ENCODE data around the gene SERINC4. TPM values are rescaled to one million over a fixed set of nuclear protein-coding genes. Genes with fewer than 3 reads are reported as not detected.
"Not testable (repeated sequence)": the region's sequence is repeated elsewhere in the genome, so short reads cannot be mapped to it uniquely, and the experiment has no call there.

The SERINC4 gene
- polyA plus RNA-seq, 6 donors from 2014 or later = 0.52 to 3.0 (median 2.0) TPM

DNA sequence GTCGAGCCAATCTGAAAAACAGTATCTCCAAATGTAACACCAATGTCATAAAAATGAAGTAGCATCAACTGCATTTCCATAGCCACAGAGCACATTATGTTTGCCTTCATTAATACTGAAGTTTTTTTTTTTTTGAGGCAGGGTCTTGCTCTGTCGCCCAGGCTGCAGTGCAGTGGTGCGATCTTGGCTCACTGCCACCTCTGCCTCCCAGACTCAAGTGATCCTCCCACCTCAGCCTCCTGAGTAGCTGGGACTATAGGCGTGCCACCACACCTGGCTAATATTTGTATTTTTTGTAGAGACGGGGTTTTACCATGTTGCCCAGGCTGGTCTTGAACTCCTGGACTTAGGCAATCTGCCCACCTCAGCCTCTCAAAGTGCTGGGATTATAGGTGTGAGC is 15.0 kb upstream of the SERINC4 start:
- peak overlapping the region in 1 of 6 donors; percentile 1 for H3K27ac Mint-ChIP-seq
- H3K4me1 Mint-ChIP-seq = peaks cover 8 to 15% (median 9%) of the 10 kb centered on the region in 3 donors
- H3K9me3 Mint-ChIP-seq; H3K27me3 Mint-ChIP-seq; ATAC-seq (ENCODE audit: low read depth in 2 of 2); DNase-seq; H3K4me3 Mint-ChIP-seq: not testable (repeated sequence)
- peaks cover 17 to 26% of the 10 kb centered on the region in 2 donors for H3K36me3 Mint-ChIP-seq

DNA sequence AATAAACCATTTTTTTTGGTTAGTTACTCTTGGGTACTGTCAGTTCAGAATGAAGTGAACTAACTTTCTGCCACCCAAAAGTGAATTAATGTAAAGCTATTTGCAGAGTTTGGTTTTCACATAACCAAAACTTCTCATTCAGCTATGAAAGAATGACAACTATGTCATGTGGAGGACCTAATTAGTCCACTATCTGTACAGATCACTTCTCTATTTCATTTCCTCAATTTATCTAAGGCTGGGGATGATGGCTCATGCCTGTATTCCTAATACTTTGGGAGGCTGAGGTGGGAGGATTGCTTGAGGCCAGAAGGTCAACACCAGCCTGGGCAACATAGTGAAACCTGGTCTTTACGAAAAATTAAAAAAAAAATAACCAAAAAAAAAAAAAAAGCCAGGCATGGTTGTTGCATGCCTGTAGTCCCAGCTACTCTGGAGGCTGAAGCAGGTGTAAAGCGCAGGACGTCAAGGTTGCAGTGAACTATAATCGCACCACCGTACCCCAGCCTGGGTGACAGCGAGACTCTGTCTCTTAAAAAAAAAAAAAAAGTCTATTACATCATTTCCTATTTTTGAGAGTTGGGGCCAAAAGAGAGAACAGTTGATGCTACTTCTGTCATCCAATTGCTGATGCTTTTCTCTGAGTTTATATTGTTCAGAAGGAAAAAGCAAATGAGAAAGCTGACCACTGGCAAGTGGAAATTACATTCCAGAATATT is 9.1 kb upstream of the SERINC4 start:
- Mint-ChIP-seq H3K4me1 (peaks cover 10 to 33% (median 16%) of the 10 kb centered on the region in 3 donors), H3K27me3 (no peaks in the 10 kb centered on the region), H3K27ac (peak overlapping the region; percentile 93 to 99 (median 98)), H3K36me3 (peaks cover 21 to 25% of the 10 kb centered on the region in 2 donors), H3K4me3 (peak overlapping the region; percentile 23 to 82 (median 54)), H3K9me3 (no peaks in the 10 kb centered on the region)
- ATAC-seq (ENCODE audit: low read depth in 2 of 2) (peak; percentile 91 to 92), DNase-seq (peak; percentile 76)

DNA sequence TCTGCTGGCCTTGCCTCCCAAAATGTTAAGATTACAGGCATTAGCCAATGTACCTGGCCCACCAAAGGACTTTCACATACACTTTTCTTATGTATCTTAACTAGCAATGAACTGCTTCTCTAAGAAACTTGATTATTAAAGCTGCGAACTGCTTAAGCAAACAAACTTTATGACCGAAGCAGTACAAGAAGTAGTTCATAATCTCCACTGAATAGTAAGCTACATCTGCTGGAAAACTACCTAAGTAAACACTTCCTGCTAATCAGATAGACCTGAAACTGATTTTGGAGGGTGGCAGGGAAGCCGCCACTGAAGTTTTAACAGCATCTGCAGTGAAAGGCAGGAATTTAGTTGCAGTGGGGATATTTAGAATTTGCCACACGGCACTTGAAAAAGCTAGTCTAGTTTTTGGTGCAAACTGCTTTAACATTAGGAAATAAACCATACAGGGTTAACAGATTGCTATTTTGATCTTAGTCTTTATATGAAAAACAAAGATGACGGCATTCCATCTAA is 8.5 kb upstream of the SERINC4 start:
- Mint-ChIP-seq H3K27ac (peak overlapping the region; percentile 18 to 99 (median 98)), H3K27me3 (no peaks in the 10 kb centered on the region), H3K9me3 (no peaks in the 10 kb centered on the region), H3K4me1 (peaks cover 10 to 33% (median 16%) of the 10 kb centered on the region in 3 donors), H3K36me3 (peaks cover 22 to 25% of the 10 kb centered on the region in 2 donors), H3K4me3 (peak overlapping the region in 7 of 8 donors; percentile 23 to 82 (median 57))
- DNase-seq (no peak), ATAC-seq (ENCODE audit: low read depth in 2 of 2) (no peak)

DNA sequence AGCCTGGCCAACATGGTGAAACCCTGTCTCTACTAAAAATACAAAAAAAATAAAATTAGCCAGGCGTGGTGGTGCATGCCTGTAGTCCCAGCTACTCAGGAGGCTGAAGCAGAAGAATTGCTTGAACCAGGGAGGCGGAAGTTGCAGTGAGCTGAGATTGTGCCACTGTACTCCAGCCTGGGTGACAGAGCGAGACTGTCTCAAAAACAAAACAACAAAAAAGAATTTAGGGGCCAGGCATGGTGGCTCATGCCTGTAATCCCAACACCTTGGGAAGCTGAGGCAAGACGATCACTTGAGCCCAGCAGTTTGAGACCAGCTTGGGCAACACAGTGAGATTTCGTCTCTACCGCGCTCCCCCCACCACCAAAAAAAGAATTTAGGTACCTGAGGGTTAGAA is 2.7 kb upstream of the SERINC4 start:
- peak overlapping the region in 1 of 6 donors; percentile 19 for H3K27ac Mint-ChIP-seq
- H3K4me3 Mint-ChIP-seq = peak overlapping the region in 1 of 8 donors; percentile 38
- H3K27me3 Mint-ChIP-seq; DNase-seq; H3K9me3 Mint-ChIP-seq; ATAC-seq (ENCODE audit: low read depth in 2 of 2): not testable (repeated sequence)
- H3K4me1 Mint-ChIP-seq = peaks cover 35 to 48% (median 37%) of the 10 kb centered on the region in 3 donors
- peaks cover 21 to 35% of the 10 kb centered on the region in 2 donors for H3K36me3 Mint-ChIP-seq

DNA sequence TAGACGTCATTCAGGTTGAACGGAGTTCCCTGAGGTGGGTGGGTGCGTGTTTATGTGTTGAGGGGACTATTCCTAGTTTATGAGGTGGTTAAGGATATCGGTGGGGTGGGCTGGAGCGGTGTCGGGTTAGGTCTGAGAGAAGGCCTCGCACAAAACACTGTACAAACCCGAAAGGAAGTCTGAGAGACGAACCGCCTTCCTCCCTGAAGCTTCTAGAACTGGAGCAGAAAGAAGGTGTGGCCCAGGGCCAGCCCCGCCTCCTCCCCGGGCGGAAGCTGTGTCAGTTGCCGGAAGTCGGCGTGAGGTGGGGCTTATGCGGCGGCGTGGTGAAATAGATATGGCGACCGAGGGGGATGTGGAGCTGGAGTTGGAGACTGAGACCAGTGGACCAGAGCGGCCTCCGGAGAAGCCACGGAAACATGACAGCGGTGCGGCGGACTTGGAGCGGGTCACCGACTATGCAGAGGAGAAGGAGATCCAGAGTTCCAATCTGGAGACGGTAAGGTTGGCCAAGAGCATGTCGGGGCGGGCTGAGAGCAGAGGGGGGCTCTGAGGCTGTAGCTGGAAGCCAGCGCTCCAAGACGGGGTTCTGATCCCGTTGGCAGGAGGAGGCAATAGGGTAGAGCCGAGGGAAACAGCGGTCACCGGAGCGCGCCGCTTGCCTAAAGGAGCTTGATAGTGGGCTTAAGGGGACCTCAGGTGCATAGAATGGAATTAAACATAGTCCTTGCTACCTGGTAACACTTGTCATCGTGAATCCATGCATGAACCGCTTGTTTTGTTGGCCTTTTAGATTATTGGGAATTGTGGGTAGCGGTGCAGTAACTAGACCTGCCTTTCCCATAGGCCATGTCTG is 494 bp upstream of the SERINC4 start, which contains the start of gene HYPK:
Gene HYPK, plus strand, starts transcription at position 314 of the 856 bp plus-strand sequence. Its CDS starts 24 bp downstream, at position 338.
- Mint-ChIP-seq H3K27ac (peak within 1 kb of the TSS; percentile 93 to 100 (median 100)), H3K36me3 (peaks cover 14 to 37% of the 10 kb centered on the region in 2 donors), H3K9me3 (no peaks in the 10 kb centered on the region), H3K4me3 (peak within 1 kb of the TSS; percentile 95 to 100 (median 100)), H3K27me3 (no peaks in the 10 kb centered on the region), H3K4me1 (peaks cover 38 to 52% (median 51%) of the 10 kb centered on the region in 3 donors)
- ATAC-seq (ENCODE audit: low read depth in 2 of 2) (peak; percentile 100), DNase-seq (peak; percentile 89)

DNA sequence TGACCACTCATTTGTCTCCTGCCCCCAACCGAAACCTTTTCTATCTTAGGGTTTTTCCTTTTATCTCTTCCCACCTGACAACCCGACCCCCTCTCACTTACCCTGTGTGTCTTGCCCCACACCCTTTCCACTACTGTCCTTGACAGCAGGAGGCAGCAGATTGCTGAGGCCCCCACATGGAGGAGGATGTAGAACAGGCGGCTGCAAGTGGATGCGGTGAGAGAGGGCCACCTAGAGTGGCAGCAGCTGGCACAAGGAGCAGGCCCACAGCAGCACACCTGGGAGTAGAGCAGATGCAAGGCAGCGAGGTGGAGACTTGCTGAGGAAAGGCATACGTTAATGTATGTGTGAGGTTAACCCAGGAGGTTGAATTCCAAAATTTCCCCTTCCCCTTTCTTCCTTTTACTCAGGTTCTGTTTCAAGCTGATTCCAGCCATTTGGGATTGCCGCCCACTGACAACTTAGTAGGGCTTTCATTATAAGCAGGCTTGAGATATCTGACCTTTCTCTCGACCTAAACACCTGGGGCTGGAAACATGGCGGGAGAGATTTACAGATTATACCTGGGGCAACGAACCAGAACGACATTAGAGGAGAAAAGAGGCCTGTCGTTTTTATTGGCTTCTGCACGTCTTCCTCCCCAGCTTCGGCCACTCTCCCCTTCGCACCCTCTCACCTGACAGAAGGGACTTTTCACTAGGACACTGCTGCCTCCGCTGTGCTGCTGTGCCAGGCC is 643 bp downstream of the SERINC4 start:
- peak overlapping the region in 5 of 6 donors; percentile 9 to 93 (median 79) for H3K27ac Mint-ChIP-seq
- H3K36me3 Mint-ChIP-seq = peaks cover 13 to 41% of the 10 kb centered on the region in 2 donors
- no peak for ATAC-seq (ENCODE audit: low read depth in 2 of 2)

DNA sequence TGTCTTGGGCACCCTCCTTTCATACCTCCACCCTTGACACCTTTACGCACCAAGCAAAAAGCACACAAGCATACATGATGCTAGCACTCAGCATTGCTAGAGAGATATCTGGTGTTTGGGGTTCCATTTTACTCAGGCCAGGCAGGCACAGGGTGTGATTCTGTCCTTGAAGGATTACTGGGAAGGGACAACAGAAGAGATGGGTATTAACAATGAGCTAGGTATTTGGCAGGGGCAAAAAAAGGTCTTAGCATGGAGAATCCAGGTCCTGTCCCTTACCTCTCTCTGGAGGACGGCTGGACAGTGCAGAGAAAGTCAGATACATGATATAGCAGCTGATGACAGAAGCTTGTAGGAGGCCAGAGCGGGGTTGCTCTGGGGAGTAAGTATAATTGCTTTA is 3.5 kb downstream of the SERINC4 start:
- Mint-ChIP-seq H3K4me1 (peaks cover 66 to 87% (median 84%) of the 10 kb centered on the region in 3 donors), H3K27me3 (no peaks in the 10 kb centered on the region), H3K9me3 (no peaks in the 10 kb centered on the region), H3K4me3 (peak overlapping the region in 1 of 8 donors; percentile 71), H3K36me3 (peaks cover 13 to 53% of the 10 kb centered on the region in 2 donors), H3K27ac (peak overlapping the region in 5 of 6 donors; percentile 8 to 58 (median 34))
- no peak for ATAC-seq (ENCODE audit: low read depth in 2 of 2)
- DNase-seq = no peak

More for the DNA sequence above, 643 bp downstream of the SERINC4 start:
- peaks cover 49 to 64% (median 63%) of the 10 kb centered on the region in 3 donors for H3K4me1 Mint-ChIP-seq
- H3K9me3 Mint-ChIP-seq = no peaks in the 10 kb centered on the region
- H3K27me3 Mint-ChIP-seq = no peaks in the 10 kb centered on the region
- peak overlapping the region in 7 of 8 donors; percentile 15 to 100 (median 51) for H3K4me3 Mint-ChIP-seq
- no peak for DNase-seq

DNA sequence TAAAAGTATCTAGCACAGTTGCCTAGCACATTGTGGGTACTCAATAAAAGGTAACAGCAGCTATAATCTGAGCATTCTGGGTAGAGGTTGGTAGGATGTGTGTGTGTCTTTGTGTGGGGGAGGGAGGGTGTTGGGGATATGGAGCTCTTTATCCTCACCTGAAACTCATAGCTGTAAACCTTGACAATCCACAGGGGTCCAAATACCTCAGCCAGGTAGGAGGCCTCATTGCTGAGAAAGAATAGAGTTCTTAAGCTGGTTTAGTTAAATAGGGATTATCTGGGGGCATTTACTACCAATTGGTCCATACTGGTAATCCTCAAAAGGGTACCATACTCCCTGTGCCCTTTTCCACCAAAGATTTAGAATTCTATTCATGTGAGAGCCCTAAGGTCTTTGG is 4.0 kb downstream of the SERINC4 start:
- DNase-seq (no peak), ATAC-seq (ENCODE audit: low read depth in 2 of 2) (no peak)
- Mint-ChIP-seq H3K27me3 (no peaks in the 10 kb centered on the region), H3K27ac (peak overlapping the region in 3 of 6 donors; percentile 22 to 58 (median 39)), H3K4me1 (peaks cover 63 to 87% (median 84%) of the 10 kb centered on the region in 3 donors), H3K4me3 (peak overlapping the region in 1 of 8 donors; percentile 71), H3K36me3 (peaks cover 13 to 53% of the 10 kb centered on the region in 2 donors), H3K9me3 (no peaks in the 10 kb centered on the region)

DNA sequence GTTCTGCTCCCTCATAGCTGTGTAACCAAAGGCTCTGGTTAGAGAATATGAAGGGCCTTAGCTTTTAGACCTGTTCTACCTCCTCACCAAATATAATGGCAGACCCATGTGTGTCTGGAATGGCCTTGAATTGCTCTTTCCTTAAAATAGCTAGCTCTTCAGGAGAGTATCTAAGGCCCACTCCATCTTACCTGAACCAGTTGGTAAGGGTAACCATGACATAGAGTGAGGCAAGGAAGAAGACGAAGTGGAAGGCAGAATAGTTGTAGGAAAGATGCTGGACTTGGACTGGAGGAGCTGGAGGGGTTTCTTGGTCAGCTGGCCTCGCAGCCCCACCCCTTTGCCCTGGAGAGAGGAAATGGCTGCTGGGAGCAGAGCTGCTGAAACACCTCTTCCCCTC is 4.8 kb downstream of the SERINC4 start:
- H3K36me3 Mint-ChIP-seq = peaks cover 8 to 47% of the 10 kb centered on the region in 2 donors
- H3K4me1 Mint-ChIP-seq = peaks cover 57 to 84% (median 82%) of the 10 kb centered on the region in 3 donors
- no peaks in the 10 kb centered on the region for H3K9me3 Mint-ChIP-seq
- DNase-seq (no peak), ATAC-seq (ENCODE audit: low read depth in 2 of 2) (no peak)
- H3K4me3 Mint-ChIP-seq = peak overlapping the region in 1 of 8 donors; percentile 100
- peak overlapping the region in 2 of 6 donors; percentile 70 to 81 for H3K27ac Mint-ChIP-seq
- H3K27me3 Mint-ChIP-seq = no peaks in the 10 kb centered on the region

DNA sequence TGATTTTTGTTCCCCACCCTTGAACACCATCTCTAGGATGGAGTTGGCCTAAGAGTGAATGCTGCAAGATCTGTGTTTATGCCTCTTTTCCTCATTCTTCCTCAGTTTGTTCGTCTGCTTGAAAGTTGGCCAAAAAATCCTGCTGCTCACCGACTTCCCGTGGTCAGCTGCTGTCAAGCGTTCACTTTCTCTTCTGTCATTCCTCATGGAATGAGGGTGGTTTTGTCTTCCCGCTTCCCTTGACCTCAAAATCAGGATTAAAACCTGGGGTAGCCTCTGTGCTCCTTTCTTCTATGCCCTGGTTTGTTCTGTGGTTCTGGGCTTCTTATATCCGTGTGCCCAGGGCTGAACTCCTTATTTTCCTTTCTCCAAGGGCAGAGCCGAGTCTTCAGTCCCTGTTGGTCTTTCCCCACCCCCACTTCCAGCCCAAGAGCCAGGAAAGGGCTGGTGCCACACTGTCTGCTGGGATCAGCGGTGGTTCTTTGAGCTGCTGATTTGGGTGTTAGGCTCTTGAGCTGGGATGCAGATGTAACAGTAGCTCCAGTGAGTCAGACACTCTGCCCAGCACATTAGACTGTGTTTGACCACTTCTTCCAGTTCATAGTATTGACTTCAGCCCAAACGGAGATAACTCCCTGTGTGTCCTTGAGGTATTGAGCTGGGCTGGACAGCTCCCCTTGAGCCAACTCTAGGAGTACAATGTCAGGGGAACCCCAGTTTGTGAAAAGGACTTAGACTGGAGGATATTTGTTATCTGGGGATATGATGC is 5.6 kb downstream of the SERINC4 start:
- H3K27me3 Mint-ChIP-seq = no peaks in the 10 kb centered on the region
- no peak for DNase-seq
- peaks cover 50 to 82% (median 80%) of the 10 kb centered on the region in 3 donors for H3K4me1 Mint-ChIP-seq
- ATAC-seq (ENCODE audit: low read depth in 2 of 2) = no peak
- peak overlapping the region; percentile 60 to 100 (median 96) for H3K4me3 Mint-ChIP-seq
- peak overlapping the region; percentile 36 to 99 (median 90) for H3K27ac Mint-ChIP-seq
- H3K36me3 Mint-ChIP-seq = peaks cover 6 to 43% of the 10 kb centered on the region in 2 donors
- H3K9me3 Mint-ChIP-seq = no peaks in the 10 kb centered on the region

DNA sequence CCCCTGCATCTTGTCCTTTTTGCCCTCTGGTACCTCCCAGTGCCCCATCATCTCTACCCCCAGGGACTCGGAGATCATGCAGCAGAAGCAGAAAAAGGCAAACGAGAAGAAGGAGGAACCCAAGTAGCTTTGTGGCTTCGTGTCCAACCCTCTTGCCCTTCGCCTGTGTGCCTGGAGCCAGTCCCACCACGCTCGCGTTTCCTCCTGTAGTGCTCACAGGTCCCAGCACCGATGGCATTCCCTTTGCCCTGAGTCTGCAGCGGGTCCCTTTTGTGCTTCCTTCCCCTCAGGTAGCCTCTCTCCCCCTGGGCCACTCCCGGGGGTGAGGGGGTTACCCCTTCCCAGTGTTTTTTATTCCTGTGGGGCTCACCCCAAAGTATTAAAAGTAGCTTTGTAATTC is 6.4 kb downstream of the SERINC4 start:
- Mint-ChIP-seq H3K4me1 (peaks cover 50 to 84% (median 77%) of the 10 kb centered on the region in 3 donors), H3K4me3 (peak overlapping the region; percentile 96 to 100 (median 98)), H3K27me3 (no peaks in the 10 kb centered on the region), H3K9me3 (no peaks in the 10 kb centered on the region), H3K27ac (peak overlapping the region; percentile 67 to 99 (median 95)), H3K36me3 (peaks cover 6 to 36% of the 10 kb centered on the region in 2 donors)
- DNase-seq (no peak), ATAC-seq (ENCODE audit: low read depth in 2 of 2) (no peak)
